ENCODE measurements around the gene ZSCAN2. TPM values are rescaled to one million over a fixed set of nuclear protein-coding genes. Genes with fewer than 3 reads are reported as not detected.

The ZSCAN2 gene
- total RNA-seq, 1 donor from 2014 or later: 45.6 TPM

- no peak for DNase-seq (ENCODE audit: low spot score in 2 of 2, unreplicated experiment in 2 of 2)
- Mint-ChIP-seq H3K27me3 (ENCODE audit: low read depth) (peaks cover 6% of the 10 kb centered on the region), H3K4me1 (peaks cover 7% of the 10 kb centered on the region), H3K27ac (peak overlapping the region; percentile 78), H3K4me3 (peak overlapping the region; percentile 69), H3K36me3 (no peaks in the 10 kb centered on the region), H3K9me3 (no peaks in the 10 kb centered on the region)
- no peak for TF ChIP-seq CTCF (IDR thresholded peaks at IDR 0.05; ENCODE audit: unreplicated experiment)
Observed at GRCh38 chr15:84597296-84597695, 3.5 kb upstream of the ZSCAN2 start.

GRCh38 chr15:84598250-84598649 is 2.6 kb upstream of the ZSCAN2 start:
- H3K27me3 Mint-ChIP-seq (ENCODE audit: low read depth): peaks cover 4% of the 10 kb centered on the region
- H3K4me3 Mint-ChIP-seq: no peak overlapping the region
- TF ChIP-seq CTCF (IDR thresholded peaks at IDR 0.05; ENCODE audit: unreplicated experiment): no peak
- peaks cover 13% of the 10 kb centered on the region for H3K4me1 Mint-ChIP-seq
- no peaks in the 10 kb centered on the region for H3K9me3 Mint-ChIP-seq
- DNase-seq (ENCODE audit: low spot score in 2 of 2, unreplicated experiment in 2 of 2): no peak
- H3K27ac Mint-ChIP-seq: no peak overlapping the region
- H3K36me3 Mint-ChIP-seq: no peaks in the 10 kb centered on the region

- Mint-ChIP-seq H3K36me3 (peaks cover 3% of the 10 kb centered on the region), H3K4me1 (peaks cover 19% of the 10 kb centered on the region), H3K9me3 (no peaks in the 10 kb centered on the region), H3K27me3 (ENCODE audit: low read depth) (peaks cover 4% of the 10 kb centered on the region), H3K27ac (no peak overlapping the region), H3K4me3 (no peak overlapping the region)
- TF ChIP-seq CTCF (IDR thresholded peaks at IDR 0.05; ENCODE audit: unreplicated experiment): no peak
- no peak for DNase-seq (ENCODE audit: low spot score in 2 of 2, unreplicated experiment in 2 of 2)
Observed at GRCh38 chr15:84598993-84599392, 1.8 kb upstream of the ZSCAN2 start.

GRCh38 chr15:84599906-84600305 is 903 bp upstream of the ZSCAN2 start:
- no peak for DNase-seq (ENCODE audit: low spot score in 2 of 2, unreplicated experiment in 2 of 2)

GRCh38 chr15:84600331-84600686 is 500 bp upstream of the ZSCAN2 start:
- DNase-seq (ENCODE audit: low spot score in 2 of 2, unreplicated experiment in 2 of 2): peak; percentile 22 to 63
- H3K36me3 Mint-ChIP-seq: peaks cover 11% of the 10 kb centered on the region
- H3K27ac Mint-ChIP-seq: peak overlapping the region; percentile 91
- TF ChIP-seq CTCF (IDR thresholded peaks at IDR 0.05; ENCODE audit: unreplicated experiment): no peak
- no peaks in the 10 kb centered on the region for H3K27me3 Mint-ChIP-seq (ENCODE audit: low read depth)
- H3K4me3 Mint-ChIP-seq: peak overlapping the region; percentile 92
- H3K9me3 Mint-ChIP-seq: no peaks in the 10 kb centered on the region
- peaks cover 27% of the 10 kb centered on the region for H3K4me1 Mint-ChIP-seq

More at GRCh38 chr15:84599906-84600305, 903 bp upstream of the ZSCAN2 start:
- Mint-ChIP-seq H3K4me1 (peaks cover 23% of the 10 kb centered on the region), H3K9me3 (no peaks in the 10 kb centered on the region), H3K27ac (no peak overlapping the region), H3K27me3 (ENCODE audit: low read depth) (no peaks in the 10 kb centered on the region), H3K4me3 (peak overlapping the region; percentile 33), H3K36me3 (peaks cover 8% of the 10 kb centered on the region)
- no peak for TF ChIP-seq CTCF (IDR thresholded peaks at IDR 0.05; ENCODE audit: unreplicated experiment)

- H3K36me3 Mint-ChIP-seq: peaks cover 20% of the 10 kb centered on the region
- no peaks in the 10 kb centered on the region for H3K27me3 Mint-ChIP-seq (ENCODE audit: low read depth)
- peak overlapping the region; percentile 91 for H3K27ac Mint-ChIP-seq
- peak overlapping the region; percentile 92 for H3K4me3 Mint-ChIP-seq
- peaks cover 35% of the 10 kb centered on the region for H3K4me1 Mint-ChIP-seq
- DNase-seq (ENCODE audit: low spot score in 2 of 2, unreplicated experiment in 2 of 2): no peak
- H3K9me3 Mint-ChIP-seq: no peaks in the 10 kb centered on the region
- no peak for TF ChIP-seq CTCF (IDR thresholded peaks at IDR 0.05; ENCODE audit: unreplicated experiment)
Observed at GRCh38 chr15:84601555-84601838, 688 bp downstream of the ZSCAN2 start.
